Stimulated activated CD8-positive, alpha-beta memory T cell treated with anti-CD3 and anti-CD28 coated beads, Interleukin-7, amount 100 ng/mL, for 1 hour (primary cell): ENCODE results near the gene HSF2.

Source experiments
- DNase-seq, 2 donors: peaks; one replicate each; pipeline ENCODE4 v3.0.0-alpha.2; 2020; ENCODE audit warnings: low read depth in 2 of 2

The HSF2 gene

GRCh38 chr6:122394016-122394415 is 5.4 kb upstream of the HSF2 start:
- no peak for DNase-seq

- DNase-seq, result no peak
Observed at GRCh38 chr6:122399055-122399347, 451 bp upstream of the HSF2 start.

GRCh38 chr6:122400121-122400450 is 634 bp downstream of the HSF2 start:
- DNase-seq, result no peak

GRCh38 chr6:122400462-122401089 is 1.1 kb downstream of the HSF2 start:
- no peak for DNase-seq

- no peak for DNase-seq
Observed at GRCh38 chr6:122401104-122401503, 1.7 kb downstream of the HSF2 start.

- no peak for DNase-seq
Observed at GRCh38 chr6:122404444-122404843, 5.0 kb downstream of the HSF2 start.

GRCh38 chr6:122405417-122405816 is 6.0 kb downstream of the HSF2 start:
- DNase-seq, result no peak

GRCh38 chr6:122406187-122406586 is 6.7 kb downstream of the HSF2 start:
- no peak for DNase-seq

GRCh38 chr6:122407712-122408111 is 8.3 kb downstream of the HSF2 start:
- no peak for DNase-seq

GRCh38 chr6:122408240-122408639 is 8.8 kb downstream of the HSF2 start:
- no peak for DNase-seq

GRCh38 chr6:122408702-122409458 is 9.4 kb downstream of the HSF2 start:
- no peak for DNase-seq

GRCh38 chr6:122412001-122412400 is 12.5 kb downstream of the HSF2 start:
- no peak for DNase-seq

GRCh38 chr6:122416825-122417224 is 17.4 kb downstream of the HSF2 start:
- no peak for DNase-seq

- no peak for DNase-seq
Observed at GRCh38 chr6:122422003-122422402, 22.6 kb downstream of the HSF2 start.

GRCh38 chr6:122422614-122423267 is 23.3 kb downstream of the HSF2 start:
- DNase-seq, result no peak

- DNase-seq, result no peak
Observed at GRCh38 chr6:122423734-122424133, 24.3 kb downstream of the HSF2 start.

GRCh38 chr6:122426597-122426996 is 27.1 kb downstream of the HSF2 start:
- DNase-seq, result no peak

- no peak for DNase-seq
Observed at GRCh38 chr6:122428781-122429180, 29.3 kb downstream of the HSF2 start.

- no peak for DNase-seq
Observed at GRCh38 chr6:122429323-122429722, 29.9 kb downstream of the HSF2 start.

- no peak for DNase-seq
Observed at GRCh38 chr6:122431780-122432179, 32.3 kb downstream of the HSF2 start.

- DNase-seq, result no peak
Observed at GRCh38 chr6:122432816-122433215, 33.4 kb downstream of the HSF2 start.

GRCh38 chr6:122438975-122439374 is 39.5 kb downstream of the HSF2 start:
- no peak for DNase-seq

- DNase-seq, result no peak
Observed at GRCh38 chr6:122445274-122445673, 45.8 kb downstream of the HSF2 start.
